ENCODE results near the gene PPP3R1.

Gene PPP3R1

DNA sequence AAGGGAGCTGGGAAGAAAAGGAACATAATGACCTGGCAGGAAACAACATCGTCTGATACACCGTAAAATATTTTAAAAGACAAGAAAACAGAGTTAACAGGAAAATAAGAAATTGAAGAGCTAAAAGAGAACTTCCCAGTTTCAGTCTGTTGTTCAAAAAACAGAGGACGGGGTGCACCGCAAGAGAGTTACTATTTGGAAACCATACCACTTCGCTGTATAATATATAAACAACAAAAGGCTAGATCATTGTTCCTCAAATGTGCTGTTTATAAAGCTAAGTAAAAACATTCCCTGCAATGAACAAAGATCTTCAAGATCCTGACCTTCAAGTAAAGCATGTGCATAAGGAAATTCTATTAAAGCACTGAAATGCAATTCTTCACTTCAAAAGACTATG is 2.1 kb downstream of the PPP3R1 start:
- Histone ChIP-seq H3K36me3 (ENCODE audit: control insufficient read depth, insufficient read depth, low read length) (no peaks in the 10 kb centered on the region), H3K27me3 (replicated peaks; ENCODE audit: control insufficient read depth, insufficient read depth, low read length) (no peaks in the 10 kb centered on the region), H3K4me3 (replicated peaks; ENCODE audit: low read depth, low read length) (peak overlapping the region; percentile 97)
- DNase-seq (ENCODE audit: extremely low read depth, insufficient read length) = no peak
- TF ChIP-seq, protein P1, sequence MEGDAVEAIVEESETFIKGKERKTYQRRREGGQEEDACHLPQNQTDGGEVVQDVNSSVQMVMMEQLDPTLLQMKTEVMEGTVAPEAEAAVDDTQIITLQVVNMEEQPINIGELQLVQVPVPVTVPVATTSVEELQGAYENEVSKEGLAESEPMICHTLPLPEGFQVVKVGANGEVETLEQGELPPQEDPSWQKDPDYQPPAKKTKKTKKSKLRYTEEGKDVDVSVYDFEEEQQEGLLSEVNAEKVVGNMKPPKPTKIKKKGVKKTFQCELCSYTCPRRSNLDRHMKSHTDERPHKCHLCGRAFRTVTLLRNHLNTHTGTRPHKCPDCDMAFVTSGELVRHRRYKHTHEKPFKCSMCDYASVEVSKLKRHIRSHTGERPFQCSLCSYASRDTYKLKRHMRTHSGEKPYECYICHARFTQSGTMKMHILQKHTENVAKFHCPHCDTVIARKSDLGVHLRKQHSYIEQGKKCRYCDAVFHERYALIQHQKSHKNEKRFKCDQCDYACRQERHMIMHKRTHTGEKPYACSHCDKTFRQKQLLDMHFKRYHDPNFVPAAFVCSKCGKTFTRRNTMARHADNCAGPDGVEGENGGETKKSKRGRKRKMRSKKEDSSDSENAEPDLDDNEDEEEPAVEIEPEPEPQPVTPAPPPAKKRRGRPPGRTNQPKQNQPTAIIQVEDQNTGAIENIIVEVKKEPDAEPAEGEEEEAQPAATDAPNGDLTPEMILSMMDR (IDR thresholded peaks at IDR 0.05; ENCODE audit: insufficient read depth, low read length, poor library complexity, severe bottlenecking) = no peak

DNA sequence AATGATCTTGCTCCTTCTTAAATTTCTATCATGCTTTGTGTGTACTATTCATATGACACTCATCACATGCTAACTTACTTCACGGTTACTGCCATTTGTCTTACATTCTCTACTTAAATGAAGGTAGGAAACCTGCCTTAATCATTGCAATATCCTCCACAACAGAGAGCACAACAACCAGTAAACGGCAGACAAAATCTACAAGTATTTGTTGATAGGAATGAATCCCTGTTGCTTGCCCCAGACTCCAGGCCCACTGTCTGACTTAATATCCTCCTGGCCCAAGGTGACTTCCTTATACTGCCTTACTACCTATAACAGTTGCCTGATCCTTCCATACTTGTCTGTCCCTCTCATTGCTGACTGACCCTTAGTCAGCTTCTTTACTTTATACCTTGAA is 3.5 kb downstream of the PPP3R1 start:
- Histone ChIP-seq H3K4me3 (replicated peaks; ENCODE audit: low read depth, low read length) (no peak overlapping the region), H3K36me3 (ENCODE audit: control insufficient read depth, insufficient read depth, low read length) (no peaks in the 10 kb centered on the region), H3K27me3 (replicated peaks; ENCODE audit: control insufficient read depth, insufficient read depth, low read length) (no peaks in the 10 kb centered on the region)
- no peak for DNase-seq (ENCODE audit: extremely low read depth, insufficient read length)
- TF ChIP-seq, protein P1 (IDR thresholded peaks at IDR 0.05; ENCODE audit: insufficient read depth, low read length, poor library complexity, severe bottlenecking) = no peak

DNA sequence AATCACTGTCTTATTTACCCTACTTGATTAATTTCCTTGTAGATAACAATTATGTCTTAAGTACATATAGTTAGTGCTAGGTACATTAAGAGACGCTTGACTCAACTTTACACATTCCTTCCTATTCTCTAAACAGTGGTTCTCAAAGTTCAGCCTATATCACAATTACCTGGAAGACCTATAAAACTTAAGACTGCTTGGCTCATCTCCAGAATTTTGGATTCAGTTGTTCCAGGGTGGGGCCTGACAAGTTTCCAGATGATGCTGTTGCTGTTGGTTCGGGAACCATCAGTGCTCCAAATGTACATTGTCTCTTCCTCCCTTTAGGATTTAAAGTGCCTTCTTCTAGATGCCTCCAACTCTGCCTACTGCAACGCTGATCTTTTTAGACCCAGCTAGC is 4.0 kb downstream of the PPP3R1 start:
- no peak overlapping the region for H3K4me3 ChIP-seq (replicated peaks; ENCODE audit: low read depth, low read length)
- no peaks in the 10 kb centered on the region for H3K27me3 ChIP-seq (replicated peaks; ENCODE audit: control insufficient read depth, insufficient read depth, low read length)
- no peak for DNase-seq (ENCODE audit: extremely low read depth, insufficient read length)
- H3K36me3 ChIP-seq (ENCODE audit: control insufficient read depth, insufficient read depth, low read length) = no peaks in the 10 kb centered on the region
- TF ChIP-seq, protein P1 (IDR thresholded peaks at IDR 0.05; ENCODE audit: insufficient read depth, low read length, poor library complexity, severe bottlenecking) = no peak

DNA sequence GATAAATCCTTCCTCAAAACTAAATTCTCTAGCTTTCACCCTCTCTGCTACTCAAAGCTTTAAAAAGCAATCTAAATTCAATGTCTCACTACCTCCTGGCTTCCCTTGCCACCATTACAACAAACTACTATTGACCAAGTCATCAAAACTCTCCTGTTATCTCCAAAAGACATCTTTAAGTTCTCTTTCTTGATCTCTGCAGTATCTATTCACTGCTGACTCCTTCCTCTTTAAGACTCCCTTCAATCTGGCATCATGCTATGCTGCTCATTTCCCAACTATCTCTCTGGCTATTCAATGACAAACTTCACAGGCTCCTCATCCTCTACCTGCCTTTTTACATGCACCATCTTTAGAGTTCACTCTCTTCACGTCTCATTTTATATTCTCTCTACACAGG is 5.9 kb downstream of the PPP3R1 start:
- TF ChIP-seq, protein P1 (IDR thresholded peaks at IDR 0.05; ENCODE audit: insufficient read depth, low read length, poor library complexity, severe bottlenecking) = no peak
- Histone ChIP-seq H3K27me3 (replicated peaks; ENCODE audit: control insufficient read depth, insufficient read depth, low read length) (no peaks in the 10 kb centered on the region), H3K4me3 (replicated peaks; ENCODE audit: low read depth, low read length) (no peak overlapping the region), H3K36me3 (ENCODE audit: control insufficient read depth, insufficient read depth, low read length) (no peaks in the 10 kb centered on the region)
- no peak for DNase-seq (ENCODE audit: extremely low read depth, insufficient read length)

DNA sequence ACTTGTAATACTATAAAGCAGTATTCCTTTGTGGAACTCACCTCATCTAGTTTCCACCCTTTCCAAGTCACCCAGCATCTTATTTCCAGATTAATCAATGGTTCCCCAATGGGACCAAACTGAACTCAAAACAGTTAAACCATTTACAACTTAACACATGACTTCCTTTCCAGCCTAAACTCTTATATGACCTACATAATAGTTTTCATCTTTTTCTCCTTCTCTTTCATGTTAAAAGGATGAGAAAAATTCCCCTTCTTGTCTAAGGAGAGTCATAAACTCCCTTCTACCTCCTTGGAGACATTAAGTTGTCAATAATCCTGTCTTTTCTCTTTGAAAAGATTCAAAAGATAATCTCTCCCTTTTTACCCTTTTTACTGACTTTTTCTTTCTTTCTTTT is 6.7 kb downstream of the PPP3R1 start:
- no peak for DNase-seq (ENCODE audit: extremely low read depth, insufficient read length)

DNA sequence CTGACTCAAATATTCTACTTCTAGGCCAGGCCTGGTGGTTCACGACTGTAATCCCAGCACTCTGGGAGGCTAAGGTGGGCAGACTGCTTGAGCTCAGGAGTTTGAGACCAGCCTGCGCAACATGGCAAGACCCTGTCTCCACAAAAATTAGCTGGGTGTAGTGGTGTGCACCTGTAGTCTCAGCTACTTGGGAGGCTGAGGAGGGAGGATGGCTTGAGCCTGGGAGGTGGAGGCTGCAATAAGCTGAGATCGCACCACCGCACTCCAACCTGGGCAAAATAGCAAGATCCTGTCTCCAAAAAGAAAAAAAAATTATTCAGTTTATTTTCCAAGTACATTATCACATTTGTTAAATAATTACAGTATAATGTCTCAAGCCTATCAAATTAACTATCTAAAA is 7.3 kb downstream of the PPP3R1 start:
- TF ChIP-seq, protein P1 (IDR thresholded peaks at IDR 0.05; ENCODE audit: insufficient read depth, low read length, poor library complexity, severe bottlenecking) = no peak
- Histone ChIP-seq H3K36me3 (ENCODE audit: control insufficient read depth, insufficient read depth, low read length) (no peaks in the 10 kb centered on the region), H3K4me3 (replicated peaks; ENCODE audit: low read depth, low read length) (no peak overlapping the region), H3K27me3 (replicated peaks; ENCODE audit: control insufficient read depth, insufficient read depth, low read length) (no peaks in the 10 kb centered on the region)
- no peak for DNase-seq (ENCODE audit: extremely low read depth, insufficient read length)

More for the DNA sequence above, 6.7 kb downstream of the PPP3R1 start:
- no peak overlapping the region for H3K4me3 ChIP-seq (replicated peaks; ENCODE audit: low read depth, low read length)
- TF ChIP-seq, protein P1 (IDR thresholded peaks at IDR 0.05; ENCODE audit: insufficient read depth, low read length, poor library complexity, severe bottlenecking) = no peak
- H3K36me3 ChIP-seq (ENCODE audit: control insufficient read depth, insufficient read depth, low read length) = no peaks in the 10 kb centered on the region
- no peaks in the 10 kb centered on the region for H3K27me3 ChIP-seq (replicated peaks; ENCODE audit: control insufficient read depth, insufficient read depth, low read length)

Data from GM06990 (cell line).